ENCODE measurements around the gene RSRC1.
"Not testable (repeated sequence)": the region's sequence is repeated elsewhere in the genome, so short reads cannot be mapped to it uniquely, and the experiment has no call there.

Gene RSRC1

DNA sequence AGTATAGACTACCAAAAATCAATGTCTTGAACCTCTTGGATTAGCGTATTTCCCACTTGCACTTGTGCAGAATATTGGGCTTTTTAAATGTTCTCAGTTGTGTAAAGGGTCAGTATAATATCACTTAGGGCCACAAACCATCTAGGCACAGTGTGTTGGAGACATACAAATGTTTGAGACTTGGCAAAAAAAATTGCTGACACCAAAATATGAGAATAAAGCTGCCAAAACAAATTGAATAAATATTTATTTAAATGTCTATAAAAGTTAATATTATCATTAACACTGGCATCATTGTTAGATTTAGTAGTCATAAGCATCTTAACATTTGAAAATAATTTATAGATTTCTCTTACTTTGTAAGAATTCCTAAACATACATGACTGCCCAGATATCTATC, 430.2 kb downstream of the RSRC1 start:
- no peak for DNase-seq

DNA sequence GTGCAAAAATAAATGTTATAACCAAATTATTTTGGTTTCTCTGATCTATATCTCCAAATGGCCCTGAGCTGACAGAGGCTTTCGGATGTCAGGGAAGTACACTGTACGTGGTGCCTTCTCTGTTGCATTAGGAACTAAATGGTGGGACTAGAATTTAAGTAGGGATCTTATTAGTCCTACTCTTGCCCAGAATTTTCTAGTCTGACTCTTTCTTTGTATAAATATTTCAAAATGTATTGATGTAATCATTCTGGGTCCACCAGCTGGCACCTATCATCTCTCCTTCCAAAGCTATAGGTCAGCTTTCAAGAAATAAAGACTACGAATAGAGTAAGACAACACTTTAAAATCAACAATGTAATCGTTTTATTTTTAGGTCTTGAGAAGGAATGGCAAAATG, 438.8 kb downstream of the RSRC1 start:
- no peak for DNase-seq

GRCh38 chr3:158549938-158550337, 440.0 kb downstream of the RSRC1 start:
- not testable (repeated sequence) for DNase-seq

- no peak for DNase-seq
Observed at GRCh38 chr3:158552124-158552523, 442.2 kb downstream of the RSRC1 start.

GRCh38 chr3:158559504-158559903, 449.6 kb downstream of the RSRC1 start:
- no peak for DNase-seq

GRCh38 chr3:158560979-158561378, 451.1 kb downstream of the RSRC1 start:
- no peak for DNase-seq

DNA sequence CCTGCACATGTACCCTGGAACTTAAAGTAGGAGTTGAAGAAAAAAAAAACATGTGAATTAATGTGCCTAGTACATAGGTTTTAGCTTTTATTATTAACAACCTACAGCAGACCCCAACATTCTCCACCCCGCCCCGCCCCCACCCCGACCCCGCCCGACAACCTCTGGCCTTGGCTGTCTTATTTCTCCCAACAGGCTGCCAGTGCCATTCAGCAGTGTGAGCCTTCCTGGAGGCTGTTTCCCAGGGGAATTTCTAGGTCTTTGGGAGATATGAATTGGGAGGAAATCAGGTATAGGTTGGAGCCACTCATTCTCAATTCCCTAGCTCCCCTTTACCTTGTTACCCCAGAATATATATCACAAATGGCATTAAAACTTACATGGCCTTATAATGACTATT, 452.8 kb downstream of the RSRC1 start:
- DNase-seq = no peak

GRCh38 chr3:158563076-158563475, 453.2 kb downstream of the RSRC1 start:
- DNase-seq = no peak

DNA sequence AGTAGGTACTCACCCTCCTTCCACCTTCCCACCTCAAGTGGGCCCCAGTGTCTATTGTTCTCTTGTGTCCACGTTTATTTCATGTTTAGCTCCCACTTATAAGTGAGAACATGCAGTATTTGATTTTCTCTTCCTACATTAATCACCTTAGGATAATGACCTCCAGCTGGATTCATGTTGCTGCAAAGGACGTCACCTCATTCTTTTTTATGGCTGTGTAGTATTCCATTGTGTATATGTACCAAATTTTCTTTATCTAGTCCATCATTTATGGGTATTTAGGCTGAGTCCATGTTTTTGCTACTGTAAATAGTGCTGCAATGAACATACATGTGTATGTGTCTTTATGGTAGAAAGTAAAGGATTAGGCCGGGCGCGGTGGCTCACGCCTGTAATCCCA, 455.2 kb downstream of the RSRC1 start:
- DNase-seq = no peak

DNA sequence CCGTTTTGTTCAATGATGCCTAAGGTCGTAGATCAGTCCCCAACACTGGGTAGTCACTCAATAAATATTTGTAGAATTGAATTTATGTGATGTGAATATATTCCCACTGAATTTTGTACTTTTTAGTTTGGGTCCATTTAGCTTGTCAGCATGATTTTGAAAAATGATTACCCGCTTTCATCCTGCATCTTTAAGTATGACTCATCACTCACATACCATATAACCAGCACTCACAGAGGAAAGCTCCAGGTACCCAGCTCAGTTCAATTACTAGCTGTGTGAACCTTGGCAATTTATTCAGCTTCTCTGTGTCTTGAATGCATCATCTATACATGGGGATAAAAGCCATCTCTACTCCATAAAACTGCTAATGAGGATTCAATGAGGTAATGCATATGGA, 458.9 kb downstream of the RSRC1 start:
- DNase-seq = no peak

GRCh38 chr3:158569794-158570193, 459.9 kb downstream of the RSRC1 start:
- DNase-seq = peak; percentile 44

DNA sequence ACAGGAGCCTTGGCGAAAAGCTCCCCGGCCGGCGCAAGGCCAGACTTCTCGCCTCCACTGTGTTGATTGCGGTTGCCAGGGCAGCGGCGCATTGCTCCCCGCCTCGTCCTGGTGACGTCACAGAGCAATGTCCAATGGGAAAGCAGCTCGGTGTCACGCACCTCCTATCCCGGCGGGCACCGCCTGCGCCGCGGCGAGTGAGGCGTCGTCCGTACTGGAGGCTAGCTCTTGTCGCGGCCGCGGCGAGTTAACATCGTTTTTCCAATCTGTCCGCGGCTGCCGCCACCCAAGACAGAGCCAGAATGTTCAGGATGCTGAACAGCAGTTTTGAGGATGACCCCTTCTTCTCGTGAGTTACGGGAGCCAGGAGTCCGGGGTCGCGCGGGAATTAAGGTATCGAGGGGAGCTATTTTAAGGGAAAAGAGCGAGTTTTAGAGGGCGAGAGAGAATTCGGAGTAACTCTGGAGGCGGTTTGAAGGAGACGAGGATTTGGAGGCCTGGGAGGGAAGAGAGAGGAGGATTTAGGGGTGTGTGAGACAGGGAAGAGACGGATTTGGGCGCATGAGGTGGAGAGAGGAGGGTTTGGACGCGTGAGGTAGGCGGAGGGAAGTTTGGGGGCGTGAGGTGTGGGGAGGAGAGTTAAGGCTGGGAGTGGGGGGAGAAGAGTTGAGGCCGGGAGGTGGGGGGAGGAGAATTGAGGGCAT, 461.3 kb downstream of the RSRC1 start, which contains the start of gene MLF1:
Gene MLF1, plus strand, starts transcription at position 196 of the 704 bp plus-strand sequence. Its CDS starts 107 bp downstream, at position 303.
- DNase-seq = peak; percentile 93

DNA sequence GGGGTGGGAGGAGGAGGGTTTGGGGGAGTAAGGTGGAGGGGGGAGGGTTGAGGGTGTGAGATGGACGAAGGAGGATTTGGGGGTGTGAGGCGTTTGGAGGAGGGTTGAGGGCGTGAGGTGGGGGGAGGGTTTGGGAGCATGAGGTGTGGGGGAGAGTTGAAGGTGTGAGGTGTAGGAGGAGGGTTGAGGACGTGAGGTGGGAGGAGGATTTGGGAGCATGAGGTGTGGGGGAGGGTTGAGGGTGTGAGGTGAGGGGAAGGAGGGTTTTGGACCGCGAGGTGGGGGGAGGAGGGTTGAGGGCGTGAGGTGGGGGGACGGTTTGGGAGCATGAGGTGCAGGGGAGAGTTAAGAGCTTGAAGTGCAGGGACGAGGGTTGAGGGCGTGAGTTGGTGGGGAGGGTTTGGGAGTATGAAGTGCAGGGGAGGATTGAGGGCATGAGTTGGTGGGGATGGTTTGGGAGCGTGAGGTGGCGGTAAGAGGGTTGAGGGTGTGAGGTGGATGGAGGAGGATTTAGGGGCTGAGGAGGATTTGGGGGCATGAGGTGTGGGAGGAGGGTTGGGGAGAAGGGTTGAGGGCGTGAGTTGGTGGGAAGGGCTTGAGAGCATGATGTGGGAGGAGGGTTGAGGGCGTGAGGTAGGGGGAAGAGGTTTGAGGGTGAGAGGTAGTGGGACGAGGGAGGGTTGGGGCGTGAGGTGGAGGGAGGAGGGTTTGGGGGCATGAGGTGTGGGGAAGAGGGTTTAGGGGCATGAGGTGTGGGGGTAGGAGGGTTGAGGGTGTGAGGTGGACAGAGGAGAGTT, 462.3 kb downstream of the RSRC1 start:
- no peak for DNase-seq

DNA sequence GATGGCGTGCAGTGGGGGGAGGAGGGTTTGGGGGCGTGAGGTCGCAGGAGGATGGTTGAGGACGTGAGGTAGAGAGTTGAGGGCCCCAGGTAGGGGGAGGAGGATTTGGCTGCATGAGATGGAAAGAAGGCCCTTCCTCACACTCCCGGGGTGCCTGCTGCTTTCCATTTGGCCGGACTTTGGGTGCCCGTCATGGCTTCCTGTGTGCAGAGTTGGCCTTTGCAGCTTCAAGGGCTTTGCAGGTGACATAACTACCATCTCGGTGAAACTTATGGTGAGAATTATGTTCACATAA, 462.8 kb downstream of the RSRC1 start:
- DNase-seq = no peak

GRCh38 chr3:158573714-158574113, 463.8 kb downstream of the RSRC1 start:
- DNase-seq = peak; percentile 9

DNA sequence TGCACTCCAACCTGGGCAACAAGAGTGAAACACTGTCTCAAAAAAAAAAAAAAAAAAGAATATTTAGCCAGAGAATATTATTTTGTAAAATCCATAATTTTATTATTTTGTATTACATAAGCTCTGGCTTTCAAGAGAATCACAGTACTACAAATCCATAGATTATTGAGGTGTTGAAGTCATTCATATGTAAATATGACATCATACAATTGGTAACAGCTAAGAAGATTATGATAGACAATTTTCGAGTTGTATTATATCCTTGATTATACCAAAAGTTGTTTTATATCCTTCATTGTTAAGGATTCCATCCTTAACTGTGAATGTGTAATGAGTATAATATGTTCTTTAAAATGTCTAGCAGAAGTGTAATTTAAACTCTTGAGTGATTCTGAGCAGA, 464.8 kb downstream of the RSRC1 start:
- no peak for DNase-seq

DNA sequence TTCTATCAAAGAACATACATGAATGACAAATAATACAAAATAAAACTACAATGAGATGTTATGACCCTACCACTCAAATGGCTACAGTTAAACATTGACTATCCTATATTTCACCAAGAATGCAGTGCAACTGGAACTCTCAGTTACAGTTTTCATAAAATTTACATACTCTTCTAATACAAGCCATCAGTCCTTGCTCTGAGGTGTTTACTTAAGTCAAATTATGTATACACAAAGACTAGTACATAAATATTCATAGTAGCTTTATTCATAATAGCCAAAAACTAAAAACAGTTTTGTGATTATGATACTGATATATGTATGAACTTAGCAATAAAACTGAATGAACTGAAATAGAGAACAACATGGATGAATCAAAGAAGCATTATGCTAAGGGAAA, 480.3 kb downstream of the RSRC1 start:
- DNase-seq = no peak
